HUES48 (cell line): Measurements from ENCODE around the gene FASTK.
A peak's percentile ranks its signal among the peaks of the same experiment; 100 is the strongest.

Source experiments
- H3K27ac ChIP-seq: one replicate; pipeline ENCODE4 v1.7.0; 2013; ENCODE audit warnings: low read depth, low read length, inconsistent platforms
- H3K27me3 ChIP-seq: 2 replicates; pipeline ENCODE4 v1.6.1; 2013; ENCODE audit warnings: mild to moderate bottlenecking, low read length; ENCODE audit not compliant: control insufficient read depth, insufficient read depth
- H3K36me3 ChIP-seq: 2 replicates; pipeline ENCODE4 v1.6.1; 2013; ENCODE audit warnings: low read length; ENCODE audit not compliant: control insufficient read depth, insufficient read depth
- H3K4me1 ChIP-seq: 2 replicates; pipeline ENCODE4 v1.6.1; 2013; ENCODE audit warnings: mild to moderate bottlenecking, low read length; ENCODE audit not compliant: control insufficient read depth, insufficient read depth
- H3K4me3 ChIP-seq: 2 replicates; pipeline ENCODE4 v1.5.1; 2013; ENCODE audit warnings: mild to moderate bottlenecking, low read depth, low read length
- H3K9ac ChIP-seq: 2 replicates; pipeline ENCODE4 v1.6.1; 2013; ENCODE audit warnings: mild to moderate bottlenecking, low read depth, low read length, moderate library complexity
- H3K9me3 ChIP-seq: 2 replicates; pipeline ENCODE4 v1.6.1; 2013; ENCODE audit warnings: low read length; ENCODE audit not compliant: control insufficient read depth, insufficient read depth

The FASTK gene

GRCh38 chr7:151069841-151070573 is 10.6 kb downstream of the FASTK start:
- no peaks in the 10 kb centered on the region for H3K9me3 ChIP-seq
- H3K4me3 ChIP-seq: no peak overlapping the region
- peaks cover 96% of the 10 kb centered on the region for H3K36me3 ChIP-seq
- no peak overlapping the region for H3K9ac ChIP-seq
- H3K27ac ChIP-seq: no peak overlapping the region
- H3K4me1 ChIP-seq: peaks cover 7% of the 10 kb centered on the region
- no peaks in the 10 kb centered on the region for H3K27me3 ChIP-seq

- Histone ChIP-seq H3K4me1 (peaks cover 10% of the 10 kb centered on the region), H3K9ac (no peak overlapping the region), H3K36me3 (peaks cover 84% of the 10 kb centered on the region), H3K27me3 (no peaks in the 10 kb centered on the region), H3K4me3 (no peak overlapping the region), H3K9me3 (no peaks in the 10 kb centered on the region), H3K27ac (peak overlapping the region; percentile 67)
Observed at GRCh38 chr7:151068069-151068773, 12.4 kb downstream of the FASTK start.

- H3K4me1 ChIP-seq: peaks cover 20% of the 10 kb centered on the region
- no peaks in the 10 kb centered on the region for H3K27me3 ChIP-seq
- no peaks in the 10 kb centered on the region for H3K9me3 ChIP-seq
- no peak overlapping the region for H3K27ac ChIP-seq
- H3K4me3 ChIP-seq: no peak overlapping the region
- peaks cover 68% of the 10 kb centered on the region for H3K36me3 ChIP-seq
- no peak overlapping the region for H3K9ac ChIP-seq
Observed at GRCh38 chr7:151066273-151066974, 14.2 kb downstream of the FASTK start.

DNA sequence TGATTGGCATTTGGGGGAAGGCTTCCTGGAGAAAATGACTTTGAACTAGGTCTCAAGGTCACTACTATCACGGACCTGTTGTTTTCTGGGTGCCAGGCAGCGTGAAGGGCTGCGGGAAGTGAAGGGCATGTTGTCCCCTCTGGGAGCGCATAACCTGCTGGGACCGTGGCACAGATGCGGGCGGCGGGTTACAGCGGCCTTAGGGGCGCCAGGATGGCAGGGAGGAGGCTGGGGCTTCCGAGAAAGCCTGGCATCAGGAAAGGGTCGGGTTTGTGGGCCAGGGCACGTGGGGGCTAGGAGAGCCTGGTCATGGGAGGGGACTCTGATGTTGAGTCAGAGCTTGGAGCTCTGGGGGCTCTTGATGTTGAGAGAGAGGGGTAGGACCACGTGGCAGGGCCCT is 15.1 kb downstream of the FASTK start:
- Histone ChIP-seq H3K9ac (no peak overlapping the region), H3K4me1 (peaks cover 29% of the 10 kb centered on the region), H3K4me3 (no peak overlapping the region), H3K36me3 (peaks cover 59% of the 10 kb centered on the region), H3K9me3 (no peaks in the 10 kb centered on the region), H3K27ac (no peak overlapping the region), H3K27me3 (no peaks in the 10 kb centered on the region)

DNA sequence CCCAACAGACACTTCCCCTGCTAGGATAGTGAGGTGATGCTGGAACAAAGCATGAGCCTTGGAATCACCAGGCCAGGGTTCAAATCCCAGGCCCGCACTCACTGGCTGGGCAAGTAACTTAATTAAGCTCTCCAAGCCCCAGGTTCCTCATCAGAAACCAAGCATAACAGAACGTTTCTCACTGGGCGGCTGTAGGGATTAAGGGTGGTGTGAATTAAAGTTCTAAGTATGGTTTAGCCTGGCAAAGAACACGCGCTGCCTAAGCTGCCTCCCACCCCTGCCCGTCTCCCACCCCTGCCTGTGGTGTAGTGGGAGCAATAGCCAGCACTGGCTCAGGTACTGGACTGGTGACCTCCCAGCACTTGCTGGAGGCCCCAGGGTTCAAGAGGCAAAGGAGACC is 15.6 kb downstream of the FASTK start:
- Histone ChIP-seq H3K36me3 (peaks cover 53% of the 10 kb centered on the region), H3K4me1 (peaks cover 31% of the 10 kb centered on the region), H3K27ac (no peak overlapping the region), H3K9me3 (no peaks in the 10 kb centered on the region), H3K4me3 (no peak overlapping the region), H3K9ac (no peak overlapping the region), H3K27me3 (no peaks in the 10 kb centered on the region)

DNA sequence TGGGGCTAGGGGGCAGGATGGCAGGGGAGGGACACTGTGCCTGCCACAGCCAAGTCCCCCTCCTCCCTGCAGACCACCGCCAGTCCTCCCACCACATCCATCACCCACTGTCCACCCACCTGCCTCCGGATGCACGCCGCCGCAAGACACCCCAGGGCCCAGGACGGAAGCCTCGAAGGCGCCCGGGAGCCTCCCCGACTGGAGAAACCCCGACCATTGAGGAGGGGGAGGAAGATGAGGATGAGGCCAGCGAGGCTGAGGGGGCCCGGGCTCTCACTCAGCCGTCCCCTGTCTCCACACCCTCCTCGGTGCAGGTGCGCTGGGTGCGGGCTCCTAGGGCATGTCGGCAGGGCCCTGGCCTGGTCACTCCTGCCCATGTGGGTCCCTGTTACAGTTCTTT is 16.2 kb downstream of the FASTK start:
- no peak overlapping the region for H3K9ac ChIP-seq
- no peak overlapping the region for H3K27ac ChIP-seq
- no peaks in the 10 kb centered on the region for H3K9me3 ChIP-seq
- H3K27me3 ChIP-seq: no peaks in the 10 kb centered on the region
- peaks cover 31% of the 10 kb centered on the region for H3K4me1 ChIP-seq
- H3K36me3 ChIP-seq: peaks cover 48% of the 10 kb centered on the region
- no peak overlapping the region for H3K4me3 ChIP-seq

DNA sequence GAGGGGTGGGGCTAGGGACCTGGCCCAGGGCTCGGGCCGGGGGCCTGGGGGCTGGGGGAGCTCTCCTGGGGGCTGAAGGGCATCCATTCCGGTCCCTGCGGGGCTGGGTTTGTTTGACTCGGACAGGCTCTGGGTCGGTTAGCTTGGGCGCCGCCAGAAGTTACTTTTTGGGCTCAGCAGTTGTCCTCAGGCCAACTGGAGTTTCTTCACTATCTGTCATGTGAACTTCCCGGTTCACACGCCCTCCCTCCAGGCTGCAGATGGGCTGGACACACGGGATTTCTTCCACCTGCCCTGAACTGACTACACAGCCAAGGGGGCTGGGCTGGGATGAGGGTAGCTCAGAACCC is 17.4 kb downstream of the FASTK start:
- H3K9me3 ChIP-seq: no peaks in the 10 kb centered on the region
- H3K4me3 ChIP-seq: peak overlapping the region; percentile 71
- peak overlapping the region; percentile 91 for H3K27ac ChIP-seq
- H3K9ac ChIP-seq: no peak overlapping the region
- H3K4me1 ChIP-seq: peaks cover 41% of the 10 kb centered on the region
- peaks cover 37% of the 10 kb centered on the region for H3K36me3 ChIP-seq
- H3K27me3 ChIP-seq: no peaks in the 10 kb centered on the region

GRCh38 chr7:151062399-151063211 is 18.0 kb downstream of the FASTK start:
- Histone ChIP-seq H3K27me3 (no peaks in the 10 kb centered on the region), H3K27ac (peak overlapping the region; percentile 91), H3K4me1 (peaks cover 38% of the 10 kb centered on the region), H3K4me3 (peak overlapping the region; percentile 71), H3K36me3 (peaks cover 31% of the 10 kb centered on the region), H3K9me3 (no peaks in the 10 kb centered on the region), H3K9ac (peak overlapping the region; percentile 55; the same call in 1 of the 2 replicates)

- peaks cover 26% of the 10 kb centered on the region for H3K36me3 ChIP-seq
- peak overlapping the region; percentile 86 for H3K4me3 ChIP-seq
- H3K27ac ChIP-seq: peak overlapping the region; percentile 91
- H3K9ac ChIP-seq: no peak overlapping the region; the same call in 1 of the 2 replicates
- no peaks in the 10 kb centered on the region for H3K9me3 ChIP-seq
- H3K27me3 ChIP-seq: no peaks in the 10 kb centered on the region
- peaks cover 36% of the 10 kb centered on the region for H3K4me1 ChIP-seq
Observed at GRCh38 chr7:151062111-151062398, 18.6 kb downstream of the FASTK start.

DNA sequence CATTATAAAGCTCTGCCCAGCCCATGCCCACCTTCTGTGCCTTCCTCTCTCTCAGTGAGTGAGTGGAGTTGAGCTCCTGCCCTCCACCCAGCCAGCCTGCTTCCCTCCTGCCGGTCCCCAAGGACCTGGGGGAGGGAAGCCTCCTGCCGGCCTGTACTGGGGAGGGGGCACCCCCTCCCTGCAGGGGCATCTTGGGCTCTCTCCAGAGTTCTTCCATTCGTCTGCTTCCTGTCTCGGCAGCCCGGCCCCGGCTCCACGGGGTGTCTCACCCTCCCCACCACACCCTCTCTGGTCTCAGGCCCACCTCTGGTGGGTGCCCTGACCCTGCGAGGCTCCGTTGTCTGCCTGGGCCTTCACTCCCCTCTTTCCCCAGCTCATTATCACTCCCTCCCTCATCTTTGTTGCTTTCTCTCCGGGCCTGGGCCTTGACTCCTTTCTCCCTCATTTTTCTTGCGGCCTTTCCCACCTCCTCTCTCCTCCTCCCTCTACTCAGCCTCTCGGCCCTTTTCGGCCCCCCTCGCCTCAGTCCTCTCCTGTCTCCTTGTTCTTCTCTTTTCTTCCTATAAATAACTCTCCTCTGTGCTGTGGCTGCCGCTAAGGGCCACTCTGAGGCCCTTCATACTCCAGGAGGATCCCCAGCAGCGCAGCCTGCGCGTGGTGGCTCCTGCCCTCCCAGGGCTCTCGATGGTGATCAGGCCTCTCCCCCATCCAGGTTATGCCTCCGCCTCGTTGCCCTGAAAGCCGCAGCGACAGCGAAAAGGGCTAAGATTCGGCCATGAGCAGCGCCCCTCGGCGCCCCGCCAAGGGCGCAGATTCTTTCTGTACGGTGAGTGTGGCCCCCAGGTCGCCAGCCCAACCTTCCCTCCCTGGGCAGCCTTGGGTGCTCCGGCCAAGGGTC is 19.1 kb downstream of the FASTK start:
- H3K27me3 ChIP-seq: peaks cover 2% of the 10 kb centered on the region; the same call in 1 of the 2 replicates
- H3K4me1 ChIP-seq: peaks cover 42% of the 10 kb centered on the region
- peak overlapping the region; percentile 86 for H3K4me3 ChIP-seq
- H3K27ac ChIP-seq: peak overlapping the region; percentile 91
- H3K36me3 ChIP-seq: peaks cover 20% of the 10 kb centered on the region
- no peak overlapping the region; the same call in 1 of the 2 replicates for H3K9ac ChIP-seq
- H3K9me3 ChIP-seq: no peaks in the 10 kb centered on the region
